Measurements from ENCODE around the gene ABRAXAS1. TPM values are rescaled to one million over a fixed set of nuclear protein-coding genes. Genes with fewer than 3 reads are reported as not detected.

The ABRAXAS1 gene
- total RNA-seq, 1 experiment from 2014 or later: 24.7 TPM

DNA sequence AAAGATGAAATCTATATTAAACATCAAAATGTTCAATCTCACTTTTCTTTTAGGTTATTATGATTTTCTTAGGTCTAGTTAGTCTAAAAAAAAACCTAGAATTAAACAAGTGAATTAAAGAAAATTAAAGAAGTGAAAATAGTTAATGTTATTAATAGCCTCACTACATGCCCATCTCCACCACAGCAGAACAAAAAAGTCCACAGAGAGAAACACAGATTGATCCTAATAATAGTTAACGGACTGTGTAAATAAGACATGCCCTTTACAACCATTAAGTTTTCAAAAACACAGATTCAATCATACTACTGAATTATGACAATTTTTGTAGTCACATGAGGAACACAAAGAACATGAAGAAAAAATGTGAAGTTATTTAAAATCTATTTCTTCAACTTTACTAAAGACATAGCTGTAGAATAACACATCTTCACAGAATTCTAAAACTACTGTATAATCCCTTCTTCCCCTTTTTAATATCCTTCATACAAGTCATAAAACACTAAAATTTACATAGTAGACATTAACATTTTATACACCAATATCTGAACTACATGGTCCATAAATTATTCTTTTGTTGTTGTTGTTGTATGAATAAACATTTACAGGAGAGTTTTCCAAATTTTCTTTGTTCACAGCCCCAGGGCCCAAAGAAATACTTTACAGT, 44.6 kb downstream of the ABRAXAS1 start:
- Histone ChIP-seq H3K79me1 (ENCODE audit: insufficient read depth, low read depth, low read length, poor library complexity, severe bottlenecking) (no peaks in the 10 kb centered on the region), H2AK5ac (ENCODE audit: insufficient read length, low read length) (no peak overlapping the region), H4K91ac (ENCODE audit: insufficient read length, low read depth, low read length) (no peak overlapping the region), H3K18ac (ENCODE audit: insufficient read length, low read depth, low read length) (no peak overlapping the region), H3K27me3 (ENCODE audit: insufficient read depth, low read length) (no peaks in the 10 kb centered on the region), H3K56ac (ENCODE audit: insufficient read length, low read depth, low read length) (no peak overlapping the region), H2BK12ac (ENCODE audit: insufficient read length, low read depth, low read length) (no peak overlapping the region), H3K14ac (ENCODE audit: insufficient read depth, low read length) (no peak overlapping the region), H4K8ac (replicated peaks; ENCODE audit: insufficient read length, low read depth, low read length) (no peak overlapping the region), H3K27ac (ENCODE audit: insufficient read length, low read depth, low read length) (no peak overlapping the region), H3K9me3 (ENCODE audit: control insufficient read depth, low read depth, low read length) (no peaks in the 10 kb centered on the region), H3K4ac (ENCODE audit: low read depth, low read length) (no peak overlapping the region), H4K20me1 (ENCODE audit: control insufficient read depth, insufficient read depth, insufficient read length) (no peaks in the 10 kb centered on the region), H3K4me2 (ENCODE audit: insufficient read depth, insufficient read length, low read length) (no peak overlapping the region), H4K5ac (ENCODE audit: insufficient read length, low read depth, low read length) (no peak overlapping the region), H2BK5ac (ENCODE audit: insufficient read length, low read length) (no peak overlapping the region), H2BK120ac (ENCODE audit: low read depth, low read length, poor library complexity, severe bottlenecking) (no peak overlapping the region), H3K23me2 (ENCODE audit: insufficient read length, low read depth, low read length, poor library complexity, severe bottlenecking) (no peaks in the 10 kb centered on the region), H3K9ac (ENCODE audit: extremely low read depth, insufficient read length, low read length) (no peak overlapping the region), H2AFZ (ENCODE audit: low read length) (no peak overlapping the region), H3K4me1 (ENCODE audit: insufficient read depth, low read length) (no peaks in the 10 kb centered on the region), H2BK15ac (ENCODE audit: low read depth, low read length) (no peak overlapping the region), H3K23ac (ENCODE audit: insufficient read length, low read depth, low read length) (no peak overlapping the region), H2BK20ac (ENCODE audit: low read depth, low read length, poor library complexity, severe bottlenecking) (no peak overlapping the region), H3K79me2 (ENCODE audit: insufficient read depth, low read length) (no peaks in the 10 kb centered on the region), H3T11ph (ENCODE audit: low read length) (no peak overlapping the region)
- TF ChIP-seq, protein P1, sequence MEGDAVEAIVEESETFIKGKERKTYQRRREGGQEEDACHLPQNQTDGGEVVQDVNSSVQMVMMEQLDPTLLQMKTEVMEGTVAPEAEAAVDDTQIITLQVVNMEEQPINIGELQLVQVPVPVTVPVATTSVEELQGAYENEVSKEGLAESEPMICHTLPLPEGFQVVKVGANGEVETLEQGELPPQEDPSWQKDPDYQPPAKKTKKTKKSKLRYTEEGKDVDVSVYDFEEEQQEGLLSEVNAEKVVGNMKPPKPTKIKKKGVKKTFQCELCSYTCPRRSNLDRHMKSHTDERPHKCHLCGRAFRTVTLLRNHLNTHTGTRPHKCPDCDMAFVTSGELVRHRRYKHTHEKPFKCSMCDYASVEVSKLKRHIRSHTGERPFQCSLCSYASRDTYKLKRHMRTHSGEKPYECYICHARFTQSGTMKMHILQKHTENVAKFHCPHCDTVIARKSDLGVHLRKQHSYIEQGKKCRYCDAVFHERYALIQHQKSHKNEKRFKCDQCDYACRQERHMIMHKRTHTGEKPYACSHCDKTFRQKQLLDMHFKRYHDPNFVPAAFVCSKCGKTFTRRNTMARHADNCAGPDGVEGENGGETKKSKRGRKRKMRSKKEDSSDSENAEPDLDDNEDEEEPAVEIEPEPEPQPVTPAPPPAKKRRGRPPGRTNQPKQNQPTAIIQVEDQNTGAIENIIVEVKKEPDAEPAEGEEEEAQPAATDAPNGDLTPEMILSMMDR (conservative IDR thresholded peaks at IDR 0.05): no peak
- H3K4me3 Mint-ChIP-seq: no peak overlapping the region
- H3K27ac Mint-ChIP-seq: no peak overlapping the region
- H3K9me3 Mint-ChIP-seq: no peaks in the 10 kb centered on the region
- H3K4me1 Mint-ChIP-seq: no peaks in the 10 kb centered on the region
- peaks cover 0 to 8% (median 0%) of the 10 kb centered on the region in 3 experiments; a peak in 2 of 7 replicates for H3K36me3 Mint-ChIP-seq (ENCODE audit: insufficient read depth in 1 of 3, low read depth in 3 of 3)
- no peaks in the 10 kb centered on the region for H3K27me3 Mint-ChIP-seq (ENCODE audit: low read depth)
- no CpG with 5 or more reads among the region's 1 CpG for WGBS (ENCODE audit: extremely low coverage, insufficient read length, low lambda C conversion rate)
- DNase-seq: no peak
